Breast epithelium (tissue), 4 donors: ENCODE results near the gene RAVER2. TPM values are rescaled to one million over a fixed set of nuclear protein-coding genes. Genes with fewer than 3 reads are reported as not detected.

ENCODE experiments used
- DNase-seq, 2 donors: peaks; one replicate each; pipeline ENCODE4 v3.0.0-alpha.2; 2019; ENCODE audit warnings: low spot score in 2 of 2
- H3K27ac ChIP-seq, 2 donors: fragments of 200-600 bp; sonication (generic) in 1 of 2; one replicate each; pipeline ENCODE4 v1.5.1; 2016 to 2019; ENCODE audit warnings: mild to moderate bottlenecking in 1 of 2
- H3K27me3 ChIP-seq, 2 donors: fragments of 200-600 bp; sonication (generic) in 1 of 2; one replicate each; pipeline versions ENCODE4 v1.5.1 to v1.6.0; 2017 to 2019; ENCODE audit warnings: control low read depth in 1 of 2, mild to moderate bottlenecking in 1 of 2
- H3K36me3 ChIP-seq: fragments of 200-600 bp; one replicate; pipeline ENCODE4 v1.5.1; 2019
- H3K4me1 ChIP-seq, 2 donors: fragments of 200-600 bp; sonication (generic); one replicate each; pipeline ENCODE4 v1.5.1; 2016 to 2019; ENCODE audit warnings: control low read depth in 1 of 2
- H3K4me3 ChIP-seq, 3 donors: fragments of 200-600 bp; sonication (generic); 1 replicate in 2 of 3; 2 replicates in 1 of 3; pipeline ENCODE4 v1.5.1; 2016 to 2019; ENCODE audit warnings: mild to moderate bottlenecking in 3 of 3, moderate library complexity in 2 of 3
- H3K9me3 ChIP-seq, 2 donors: fragments of 200-600 bp; sonication (generic) in 1 of 2; one replicate each; pipeline ENCODE4 v1.5.1; 2016 to 2019; ENCODE audit warnings: control low read depth in 1 of 2
- POLR2A ChIP-seq: fragments of 450-650 bp; IDR thresholded peaks from one replicate; pipeline ENCODE4 v1.6.1; 2016; ENCODE audit warnings: antibody characterized with exemption, mild to moderate bottlenecking, moderate library complexity
- POLR2AphosphoS5 ChIP-seq, 3 donors: sonication (generic); formaldehyde crosslinking; IDR thresholded peaks; one replicate each; pipeline ENCODE4 v1.6.1; 2017; ENCODE audit warnings: antibody characterized with exemption in 3 of 3
- intact Hi-C: fragments of 100-400 bp; cut with DNase I; formaldehyde crosslinking; loops from one replicate; pipeline ENCODE4 v1.15.1; 2023; ENCODE audit warnings: low total_unique reads
- total RNA-seq, 3 donors: library from RNA; depleted of rRNA; stranded (reverse); fragments of >200 nt; gene quantifications; one replicate each; pipeline ENCODE4 v1.1.0, GENCODE V29; 2016
- TF ChIP-seq, protein P1 (sequence below), 3 donors: fragments of 450-650 bp; IDR thresholded peaks; one replicate each; pipeline ENCODE4 v1.5.1; 2016 to 2017; ENCODE audit warnings: antibody characterized with exemption in 3 of 3, mild to moderate bottlenecking in 3 of 3, moderate library complexity in 3 of 3

RAVER2 gene, protein sequence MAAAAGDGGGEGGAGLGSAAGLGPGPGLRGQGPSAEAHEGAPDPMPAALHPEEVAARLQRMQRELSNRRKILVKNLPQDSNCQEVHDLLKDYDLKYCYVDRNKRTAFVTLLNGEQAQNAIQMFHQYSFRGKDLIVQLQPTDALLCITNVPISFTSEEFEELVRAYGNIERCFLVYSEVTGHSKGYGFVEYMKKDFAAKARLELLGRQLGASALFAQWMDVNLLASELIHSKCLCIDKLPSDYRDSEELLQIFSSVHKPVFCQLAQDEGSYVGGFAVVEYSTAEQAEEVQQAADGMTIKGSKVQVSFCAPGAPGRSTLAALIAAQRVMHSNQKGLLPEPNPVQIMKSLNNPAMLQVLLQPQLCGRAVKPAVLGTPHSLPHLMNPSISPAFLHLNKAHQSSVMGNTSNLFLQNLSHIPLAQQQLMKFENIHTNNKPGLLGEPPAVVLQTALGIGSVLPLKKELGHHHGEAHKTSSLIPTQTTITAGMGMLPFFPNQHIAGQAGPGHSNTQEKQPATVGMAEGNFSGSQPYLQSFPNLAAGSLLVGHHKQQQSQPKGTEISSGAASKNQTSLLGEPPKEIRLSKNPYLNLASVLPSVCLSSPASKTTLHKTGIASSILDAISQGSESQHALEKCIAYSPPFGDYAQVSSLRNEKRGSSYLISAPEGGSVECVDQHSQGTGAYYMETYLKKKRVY
- total RNA-seq, result 10 to 100 TPM in 2 of 3 donors, 1 to 10 TPM in 1; 6.6 to 21.1 (median 17.0) TPM

DNA sequence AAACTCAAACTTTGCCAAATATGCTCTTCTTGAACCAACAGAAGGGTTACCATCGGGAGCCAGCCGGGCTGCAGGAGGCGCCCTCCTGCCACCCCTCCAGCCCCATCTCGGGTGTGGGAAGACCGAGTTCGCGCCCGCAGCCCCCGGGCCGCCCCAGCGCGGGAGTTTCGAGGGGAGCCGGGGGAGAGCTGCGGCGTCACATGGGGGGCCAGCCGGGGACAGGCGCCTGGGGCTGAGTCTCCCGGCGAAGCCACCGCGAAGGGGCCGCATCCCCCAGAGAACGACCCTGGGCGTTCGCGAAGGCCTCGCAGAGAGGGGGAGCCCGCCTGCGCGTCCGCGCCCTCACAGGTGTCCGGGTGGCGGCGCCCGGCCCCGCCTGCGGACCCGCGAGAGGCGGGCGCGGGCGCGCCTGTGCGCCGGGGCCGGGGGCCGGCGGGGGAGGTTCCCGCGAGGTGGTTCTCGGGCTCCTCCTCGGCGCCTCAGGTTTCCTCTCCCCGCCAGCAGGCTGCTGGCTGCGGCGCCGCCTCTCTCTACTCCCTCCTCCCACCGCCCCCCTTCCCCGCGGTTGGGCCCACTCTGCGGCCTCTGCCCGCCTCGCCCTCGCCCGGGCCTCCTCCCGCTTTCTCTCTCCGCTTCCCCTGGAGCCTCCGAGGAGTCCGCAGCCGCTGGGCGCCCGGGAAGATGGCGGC, at the start of gene RAVER2:
Gene RAVER2, plus strand, starts transcription at position 584 of the 689 bp plus-strand sequence. Its CDS starts 98 bp downstream, at position 682.
- H3K4me3 ChIP-seq, result peak within 1 kb of the TSS; percentile 68 to 94 (median 85)
- intact Hi-C loops, result no loop called here
- no peaks in the 10 kb centered on the region for H3K36me3 ChIP-seq
- H3K27ac ChIP-seq, result peak within 1 kb of the TSS; percentile 80 to 92
- DNase-seq, result peak; percentile 61 to 68
- no peaks in the 10 kb centered on the region for H3K9me3 ChIP-seq
- H3K4me1 ChIP-seq, result peaks cover 0 to 5% of the 10 kb centered on the region in 2 donors
- no peaks in the 10 kb centered on the region for H3K27me3 ChIP-seq
- TF ChIP-seq, protein P1, sequence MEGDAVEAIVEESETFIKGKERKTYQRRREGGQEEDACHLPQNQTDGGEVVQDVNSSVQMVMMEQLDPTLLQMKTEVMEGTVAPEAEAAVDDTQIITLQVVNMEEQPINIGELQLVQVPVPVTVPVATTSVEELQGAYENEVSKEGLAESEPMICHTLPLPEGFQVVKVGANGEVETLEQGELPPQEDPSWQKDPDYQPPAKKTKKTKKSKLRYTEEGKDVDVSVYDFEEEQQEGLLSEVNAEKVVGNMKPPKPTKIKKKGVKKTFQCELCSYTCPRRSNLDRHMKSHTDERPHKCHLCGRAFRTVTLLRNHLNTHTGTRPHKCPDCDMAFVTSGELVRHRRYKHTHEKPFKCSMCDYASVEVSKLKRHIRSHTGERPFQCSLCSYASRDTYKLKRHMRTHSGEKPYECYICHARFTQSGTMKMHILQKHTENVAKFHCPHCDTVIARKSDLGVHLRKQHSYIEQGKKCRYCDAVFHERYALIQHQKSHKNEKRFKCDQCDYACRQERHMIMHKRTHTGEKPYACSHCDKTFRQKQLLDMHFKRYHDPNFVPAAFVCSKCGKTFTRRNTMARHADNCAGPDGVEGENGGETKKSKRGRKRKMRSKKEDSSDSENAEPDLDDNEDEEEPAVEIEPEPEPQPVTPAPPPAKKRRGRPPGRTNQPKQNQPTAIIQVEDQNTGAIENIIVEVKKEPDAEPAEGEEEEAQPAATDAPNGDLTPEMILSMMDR (IDR thresholded peaks at IDR 0.05), result peak in 2 of 3 donors; percentile 20 to 23
- TF ChIP-seq POLR2AphosphoS5 (IDR thresholded peaks at IDR 0.05), result no peak

DNA sequence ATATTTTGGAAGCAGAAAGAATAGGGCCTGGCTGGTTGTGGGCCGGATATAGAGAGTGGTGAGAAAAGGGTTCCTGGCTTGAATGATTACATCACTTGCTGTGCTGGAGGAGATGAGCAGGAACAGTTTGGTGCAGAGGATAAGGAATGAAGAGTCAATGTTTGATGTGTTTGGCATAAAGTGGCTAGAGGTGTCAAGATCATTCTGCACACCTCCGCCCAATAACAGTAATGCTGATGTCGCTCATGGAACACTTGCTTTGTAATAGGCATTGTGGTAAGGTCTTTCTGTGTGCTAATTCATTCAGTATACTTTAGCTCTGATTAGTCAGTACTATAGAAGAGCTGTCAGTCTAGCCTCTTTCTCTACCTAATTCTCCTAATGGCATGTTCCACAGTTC, 48.0 kb upstream of the RAVER2 start:
- no peak overlapping the region for H3K27ac ChIP-seq
- H3K36me3 ChIP-seq, result no peaks in the 10 kb centered on the region
- H3K9me3 ChIP-seq, result no peaks in the 10 kb centered on the region
- no peak for DNase-seq
- H3K27me3 ChIP-seq, result no peaks in the 10 kb centered on the region
- intact Hi-C loops, result no loop called here
- TF ChIP-seq POLR2A (no peak), POLR2AphosphoS5 (IDR thresholded peaks at IDR 0.05) (no peak)
- TF ChIP-seq, protein P1 (IDR thresholded peaks at IDR 0.05), result no peak
- H3K4me1 ChIP-seq, result no peaks in the 10 kb centered on the region
- no peak overlapping the region for H3K4me3 ChIP-seq

DNA sequence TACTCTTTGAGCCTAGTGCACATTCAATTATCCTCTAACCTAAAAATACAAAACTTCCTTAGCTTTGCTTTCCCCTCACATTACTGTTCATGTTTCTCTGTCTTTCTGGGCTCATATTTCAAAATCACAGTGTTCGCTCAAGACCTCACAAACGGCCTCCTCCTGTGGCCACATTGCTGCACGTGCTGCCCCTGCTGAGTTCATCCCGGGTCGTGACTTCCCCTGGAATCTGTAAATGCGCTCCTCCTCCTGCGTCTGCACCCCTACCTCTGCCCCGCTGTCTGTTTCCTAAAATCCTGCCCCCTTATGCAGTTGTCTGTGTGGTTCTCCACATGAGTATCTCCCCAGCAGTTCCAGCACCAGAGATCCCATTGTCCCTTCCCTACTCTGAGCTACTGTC, 45.5 kb upstream of the RAVER2 start:
- H3K27me3 ChIP-seq, result no peaks in the 10 kb centered on the region
- DNase-seq, result no peak
- TF ChIP-seq POLR2AphosphoS5 (IDR thresholded peaks at IDR 0.05) (no peak), POLR2A (no peak)
- TF ChIP-seq, protein P1 (IDR thresholded peaks at IDR 0.05), result no peak
- no peaks in the 10 kb centered on the region for H3K9me3 ChIP-seq
- H3K36me3 ChIP-seq, result no peaks in the 10 kb centered on the region
- H3K4me3 ChIP-seq, result no peak overlapping the region
- intact Hi-C loops, result no loop called here
- no peak overlapping the region for H3K27ac ChIP-seq
- no peaks in the 10 kb centered on the region for H3K4me1 ChIP-seq

DNA sequence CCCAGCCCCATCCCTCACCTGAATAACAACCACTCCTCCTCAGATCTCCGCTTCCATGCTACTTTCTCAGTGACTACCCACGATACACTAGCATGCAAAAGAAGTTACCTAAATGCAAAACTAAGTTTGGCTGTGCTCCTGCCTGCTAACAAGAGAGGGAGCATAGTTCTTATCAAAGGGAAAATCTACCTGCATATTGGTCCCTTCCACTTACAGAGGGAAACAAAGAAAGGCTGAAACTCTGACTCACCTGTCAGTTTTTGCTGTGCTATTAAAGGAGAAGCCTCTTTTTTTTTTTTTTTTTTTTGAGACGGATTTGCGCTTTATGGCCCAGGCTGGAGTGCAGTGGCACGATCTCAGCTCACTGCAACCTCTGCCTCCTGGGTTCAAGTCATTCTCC, 43.8 kb upstream of the RAVER2 start:
- H3K4me1 ChIP-seq, result no peaks in the 10 kb centered on the region
- TF ChIP-seq POLR2A (no peak), POLR2AphosphoS5 (IDR thresholded peaks at IDR 0.05) (no peak)
- TF ChIP-seq, protein P1 (IDR thresholded peaks at IDR 0.05), result no peak
- no peak overlapping the region for H3K4me3 ChIP-seq
- DNase-seq, result no peak
- intact Hi-C loops, result no loop called here
- H3K36me3 ChIP-seq, result no peaks in the 10 kb centered on the region
- H3K9me3 ChIP-seq, result no peaks in the 10 kb centered on the region
- no peak overlapping the region for H3K27ac ChIP-seq
- no peaks in the 10 kb centered on the region for H3K27me3 ChIP-seq
